Suppressor macrophage treated with lipopolysaccharide for 4 hours (primary cell): ENCODE data around the gene NEAT1.
"Not testable (repeated sequence)": the region's sequence is repeated elsewhere in the genome, so short reads cannot be mapped to it uniquely, and the experiment has no call there.

Source experiments
- DNase-seq: peaks from one replicate; pipeline ENCODE4 v3.0.0-alpha.2; 2020

NEAT1 gene

GRCh38 chr11:65411681-65412070, 10.9 kb upstream of the NEAT1 start:
- DNase-seq: no peak

GRCh38 chr11:65412271-65413076, 10.1 kb upstream of the NEAT1 start:
- DNase-seq: no peak

GRCh38 chr11:65413077-65413664, 9.4 kb upstream of the NEAT1 start:
- not testable (repeated sequence) for DNase-seq

GRCh38 chr11:65414776-65415498, 7.7 kb upstream of the NEAT1 start:
- no peak for DNase-seq

- no peak for DNase-seq
These were observed 6.9 kb upstream of the NEAT1 start for GRCh38 chr11:65415499-65416340.

GRCh38 chr11:65416341-65416824, 6.2 kb upstream of the NEAT1 start:
- DNase-seq: peak; percentile 93

- DNase-seq: peak; percentile 58
These were observed 5.5 kb upstream of the NEAT1 start for GRCh38 chr11:65416841-65417701.

GRCh38 chr11:65417702-65418430, 4.7 kb upstream of the NEAT1 start:
- peak; percentile 66 for DNase-seq

- no peak for DNase-seq
These were observed 4.2 kb upstream of the NEAT1 start for GRCh38 chr11:65418431-65418680.

GRCh38 chr11:65418681-65419459, 3.7 kb upstream of the NEAT1 start:
- peak; percentile 98 for DNase-seq

GRCh38 chr11:65419460-65419771, 3.2 kb upstream of the NEAT1 start:
- no peak for DNase-seq

GRCh38 chr11:65419772-65420481, 2.7 kb upstream of the NEAT1 start:
- peak; percentile 96 for DNase-seq

- no peak for DNase-seq
These were observed 2.1 kb upstream of the NEAT1 start for GRCh38 chr11:65420506-65420905.

- DNase-seq: peak; percentile 99
These were observed 1.4 kb upstream of the NEAT1 start for GRCh38 chr11:65420979-65421793.

- DNase-seq: peak; percentile 100
These were observed 585 bp upstream of the NEAT1 start for GRCh38 chr11:65421794-65422632.

GRCh38 chr11:65423516-65424204, 1.1 kb downstream of the NEAT1 start:
- peak; percentile 62 for DNase-seq
